HG03469 (cell line): ENCODE measurements around the gene RAD51C.
"Not testable (repeated sequence)": the region's sequence is repeated elsewhere in the genome, so short reads cannot be mapped to it uniquely, and the experiment has no call there.

Experiments
- ATAC-seq: cut with Tn5 transposase; IDR thresholded peaks from one replicate; pipeline ENCODE4 v1.9.1; 2021; ENCODE audit warnings: mild to moderate bottlenecking, moderate library complexity, moderate number of reproducible peaks; ENCODE audit not compliant: unreplicated experiment

Gene RAD51C

GRCh38 chr17:58692239-58693055, at the start of gene RAD51C:
Gene RAD51C (plus strand): TSS chr17:58692602. CDS start chr17:58692644, 42 bp downstream.
- ATAC-seq: peak; percentile 88

GRCh38 chr17:58643147-58643546, 49.3 kb upstream of the RAD51C start:
- no peak for ATAC-seq

GRCh38 chr17:58648236-58648635, 44.2 kb upstream of the RAD51C start:
- ATAC-seq: no peak

- not testable (repeated sequence) for ATAC-seq
Observed at GRCh38 chr17:58657962-58658803, 34.2 kb upstream of the RAD51C start.

GRCh38 chr17:58658804-58659713, 33.3 kb upstream of the RAD51C start:
- ATAC-seq: peak; percentile 40

- ATAC-seq: not testable (repeated sequence)
Observed at GRCh38 chr17:58659714-58660084, 32.7 kb upstream of the RAD51C start.

- no peak for ATAC-seq
Observed at GRCh38 chr17:58660621-58661020, 31.8 kb upstream of the RAD51C start.

GRCh38 chr17:58661499-58661898, 30.9 kb upstream of the RAD51C start:
- no peak for ATAC-seq

- ATAC-seq: no peak
Observed at GRCh38 chr17:58664302-58664701, 28.1 kb upstream of the RAD51C start.

GRCh38 chr17:58665946-58666857, 26.2 kb upstream of the RAD51C start:
- no peak for ATAC-seq

GRCh38 chr17:58666858-58667267, 25.5 kb upstream of the RAD51C start:
- no peak for ATAC-seq

- ATAC-seq: no peak
Observed at GRCh38 chr17:58667934-58668597, 24.3 kb upstream of the RAD51C start.

- no peak for ATAC-seq
Observed at GRCh38 chr17:58668598-58668935, 23.8 kb upstream of the RAD51C start.

- no peak for ATAC-seq
Observed at GRCh38 chr17:58669853-58670252, 22.5 kb upstream of the RAD51C start.

GRCh38 chr17:58671969-58672368, 20.4 kb upstream of the RAD51C start:
- ATAC-seq: no peak

GRCh38 chr17:58677194-58677880, 15.1 kb upstream of the RAD51C start:
- no peak for ATAC-seq

GRCh38 chr17:58678287-58678686, 14.1 kb upstream of the RAD51C start:
- not testable (repeated sequence) for ATAC-seq

- no peak for ATAC-seq
Observed at GRCh38 chr17:58679263-58680037, 13.0 kb upstream of the RAD51C start.
